IPS-NIHi7 (cell line): ENCODE measurements around the gene ABTB2.
"Not testable (repeated sequence)": the region's sequence is repeated elsewhere in the genome, so short reads cannot be mapped to it uniquely, and the experiment has no call there.

Experiments used
- DNase-seq: peaks from one replicate; pipeline ENCODE4 v3.0.0; 2012; ENCODE audit warnings: mixed read lengths; ENCODE audit errors: extremely low spot score

Gene ABTB2

GRCh38 chr11:34263441-34264091, 94.2 kb downstream of the ABTB2 start:
- DNase-seq: peak; percentile 59

DNA sequence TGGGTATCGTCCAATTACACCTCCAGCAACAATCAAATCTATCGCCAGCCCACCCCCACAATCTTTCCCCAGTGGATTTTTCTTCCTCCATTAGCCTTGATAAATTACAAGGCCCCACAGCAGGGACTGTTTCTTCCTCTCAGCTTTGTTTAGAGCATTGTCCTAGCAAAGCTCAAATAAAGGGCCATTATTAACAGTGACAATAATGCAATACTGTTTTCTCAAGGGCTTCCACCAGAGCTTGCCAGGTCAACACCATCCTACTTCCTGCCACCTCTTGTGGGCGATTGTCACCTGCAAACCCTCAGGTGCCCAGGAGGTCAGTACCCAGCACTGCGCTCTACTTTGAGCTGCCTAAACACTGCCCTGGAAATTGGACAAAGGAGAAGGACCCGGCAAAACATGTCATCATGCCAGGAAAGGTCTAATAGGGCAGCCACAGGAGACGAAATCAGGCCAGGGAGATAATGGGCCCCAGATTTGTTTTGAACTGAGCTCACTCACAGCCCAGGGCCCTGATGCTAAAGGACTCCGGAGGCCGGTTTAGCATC, 95.2 kb downstream of the ABTB2 start:
- DNase-seq: no peak

GRCh38 chr11:34261820-34262219, 96.0 kb downstream of the ABTB2 start:
- DNase-seq: no peak

DNA sequence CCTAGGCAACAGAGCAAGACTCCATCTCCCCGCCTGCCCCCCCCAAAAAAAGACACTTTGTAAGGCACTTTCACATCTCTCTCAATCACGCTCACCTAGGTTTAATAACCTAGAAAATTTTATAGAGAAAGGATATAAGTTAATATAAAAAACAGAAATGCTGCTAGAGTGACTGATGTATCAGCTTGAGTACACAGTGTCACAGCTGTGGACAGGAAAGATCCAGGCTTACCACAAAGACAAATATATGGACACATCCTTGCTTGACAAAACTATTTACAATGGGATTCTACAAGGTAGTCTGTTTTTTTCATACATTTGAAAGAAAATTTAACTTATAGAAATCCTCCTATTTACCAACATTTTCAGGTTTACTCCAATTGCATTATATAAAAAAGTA, 96.7 kb downstream of the ABTB2 start:
- DNase-seq: no peak

DNA sequence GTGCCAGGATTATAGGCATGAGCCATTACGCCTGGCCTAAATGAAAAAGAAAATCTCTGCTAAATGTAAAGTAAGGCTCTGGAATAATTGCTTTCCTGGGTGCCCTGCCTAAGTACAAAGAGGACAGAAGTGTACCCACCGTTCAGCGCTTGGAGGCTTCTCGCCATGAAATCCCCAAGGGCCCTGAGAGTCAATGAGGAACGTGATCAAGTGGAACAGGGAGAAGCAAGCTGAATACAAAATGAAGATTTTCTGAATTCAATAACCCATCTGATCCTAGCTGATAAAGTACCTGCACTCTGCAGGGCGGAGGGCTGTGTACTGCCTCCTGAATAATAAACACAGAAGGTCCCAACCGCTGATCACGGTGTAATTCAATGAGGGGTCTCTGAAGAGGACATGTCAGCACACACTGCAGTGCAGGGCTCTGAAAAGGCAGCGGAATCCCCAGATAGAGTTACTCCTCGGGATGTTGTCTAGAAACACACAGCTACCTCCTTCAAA, 97.7 kb downstream of the ABTB2 start:
- DNase-seq: no peak

GRCh38 chr11:34259087-34259486, 98.7 kb downstream of the ABTB2 start:
- DNase-seq: no peak

DNA sequence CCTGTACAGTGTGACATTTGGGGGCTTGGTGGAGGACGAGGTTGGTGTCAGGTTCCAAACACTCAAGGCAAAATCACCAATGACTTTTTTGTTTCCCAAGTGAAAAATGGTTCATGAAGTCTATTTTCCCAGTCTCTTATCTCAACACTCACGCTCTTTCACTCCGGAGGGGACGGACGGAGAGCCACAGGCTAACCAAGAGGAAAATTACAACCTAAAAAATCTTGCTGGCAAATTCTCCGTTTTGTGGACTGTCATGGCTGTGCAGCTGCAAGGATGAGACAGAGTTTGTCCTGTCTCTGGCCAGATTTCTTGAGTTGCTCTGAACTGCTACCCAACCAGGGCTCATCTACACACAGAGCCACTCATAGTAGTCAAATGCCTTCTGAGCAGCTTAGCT, 101.2 kb downstream of the ABTB2 start:
- DNase-seq: no peak

- DNase-seq: no peak
Observed at GRCh38 chr11:34256150-34256549, 101.7 kb downstream of the ABTB2 start.

GRCh38 chr11:34255101-34255500, 102.7 kb downstream of the ABTB2 start:
- DNase-seq: no peak

DNA sequence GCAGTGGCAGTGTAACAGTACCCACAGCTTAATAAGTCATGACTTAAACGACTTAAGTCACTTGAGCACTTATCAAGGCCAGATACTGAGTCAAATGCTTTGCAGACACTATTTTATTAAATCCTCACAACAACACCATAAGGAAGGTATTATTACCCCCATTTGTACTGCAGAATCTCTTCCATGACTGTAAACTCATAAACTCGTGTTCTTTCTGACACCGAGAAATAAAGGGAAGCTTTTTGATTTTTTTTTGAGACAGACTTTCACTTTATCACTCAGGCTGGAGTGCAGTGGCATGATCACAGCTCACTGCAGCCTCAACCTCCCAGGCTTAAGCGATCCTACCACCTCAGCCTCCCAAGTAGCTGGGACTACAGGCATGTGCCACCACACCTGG, 103.8 kb downstream of the ABTB2 start:
- DNase-seq: no peak

- no peak for DNase-seq
Observed at GRCh38 chr11:34252651-34253050, 105.2 kb downstream of the ABTB2 start.

GRCh38 chr11:34252015-34252414, 105.8 kb downstream of the ABTB2 start:
- DNase-seq: no peak

DNA sequence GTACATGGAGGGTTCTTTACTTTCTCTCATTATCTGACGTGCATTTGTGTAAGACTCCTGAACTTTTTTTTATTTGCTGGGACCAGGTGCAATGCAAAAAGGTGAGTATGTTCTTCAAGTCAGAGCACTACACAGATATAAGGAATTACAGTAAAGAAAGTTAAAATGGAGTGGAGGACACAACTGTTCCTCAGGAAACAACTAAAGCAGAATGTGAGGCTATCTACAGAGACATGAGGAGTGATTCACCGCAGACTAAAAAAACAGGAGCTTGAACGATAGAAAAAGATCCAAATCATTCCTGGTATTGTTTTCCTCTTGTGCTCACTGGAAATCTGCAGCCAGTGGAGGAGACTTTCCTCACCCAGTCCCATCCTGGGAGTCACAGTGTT, 106.2 kb downstream of the ABTB2 start:
- no peak for DNase-seq

DNA sequence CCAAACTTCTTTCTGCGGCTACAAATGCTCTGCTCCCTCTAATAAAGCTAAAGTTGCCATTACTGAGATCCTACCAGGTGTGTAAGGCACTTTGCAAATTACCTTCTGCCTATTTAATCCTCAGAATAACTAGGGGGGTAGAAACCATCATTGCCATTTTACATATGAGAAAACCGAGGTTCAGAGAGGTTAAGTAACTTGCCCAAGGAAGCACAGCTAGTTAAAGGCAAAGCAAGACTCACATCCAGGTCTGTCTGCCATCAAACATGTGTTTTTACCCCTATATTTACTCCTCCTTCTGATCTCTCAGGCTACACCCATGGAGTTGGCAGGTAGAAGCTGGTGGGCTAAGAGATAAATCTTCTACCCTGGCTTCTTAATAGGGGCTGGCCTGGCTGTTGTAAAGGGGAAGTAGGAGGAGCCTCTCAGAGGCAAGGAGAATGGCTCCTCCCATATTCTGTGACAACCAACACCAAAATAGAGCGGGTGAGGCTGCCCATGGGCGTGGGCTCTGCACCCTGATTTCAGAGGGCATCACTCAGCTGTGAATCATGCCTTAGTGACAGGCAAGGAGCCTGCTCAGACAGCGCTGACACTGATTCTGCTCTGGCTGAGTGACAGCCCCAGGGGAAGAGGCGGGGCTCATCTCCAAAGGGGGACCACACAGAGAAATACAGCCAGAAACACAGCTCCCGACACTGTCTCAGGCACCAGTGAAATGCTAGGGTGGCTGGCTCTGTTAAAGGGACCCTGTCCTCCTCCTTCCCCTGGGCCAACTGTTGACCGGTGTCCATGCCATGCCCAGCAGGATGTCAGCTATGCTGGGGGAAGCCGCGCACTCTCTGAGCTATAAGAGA, 106.8 kb downstream of the ABTB2 start:
- DNase-seq: peak; percentile 43

DNA sequence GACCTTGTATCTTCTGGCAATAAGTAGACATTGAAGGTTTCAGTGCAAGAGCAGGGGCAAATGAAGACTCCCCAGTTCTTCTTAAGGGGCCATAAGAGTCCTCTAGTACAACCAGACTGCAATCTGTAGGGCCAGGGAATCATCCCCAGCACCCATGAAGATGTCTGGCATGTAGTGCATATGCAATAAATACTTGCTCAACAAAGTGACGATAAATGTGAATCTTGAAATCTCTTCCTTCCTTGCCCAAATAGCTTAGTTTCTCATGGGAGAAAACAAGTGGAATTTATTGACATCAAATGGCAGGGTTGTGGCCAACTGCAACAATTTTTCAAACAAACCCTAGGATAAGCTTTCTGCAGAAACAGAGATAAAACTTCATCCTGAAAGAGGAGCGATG, 107.6 kb downstream of the ABTB2 start:
- no peak for DNase-seq

GRCh38 chr11:34249439-34249838, 108.4 kb downstream of the ABTB2 start:
- DNase-seq: no peak

GRCh38 chr11:34246511-34246910, 111.3 kb downstream of the ABTB2 start:
- DNase-seq: not testable (repeated sequence)

DNA sequence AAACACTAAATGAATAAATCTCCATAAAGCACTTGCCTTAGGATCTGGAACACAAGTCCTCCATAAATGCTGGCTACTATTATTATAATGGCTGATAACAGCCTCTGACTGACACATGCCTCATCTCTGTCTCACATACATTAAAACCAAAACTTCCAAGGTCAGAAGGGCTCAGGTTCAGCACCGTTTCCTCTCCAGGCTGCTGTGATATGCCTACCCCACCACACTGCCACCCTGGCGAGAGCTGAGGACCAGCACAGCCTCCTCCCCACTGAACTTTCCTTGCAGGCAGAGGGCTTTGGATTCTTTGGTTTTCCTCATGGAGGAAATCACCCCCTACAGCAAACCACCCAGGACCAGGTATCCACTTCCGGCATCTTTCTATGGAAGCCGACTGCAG, 112.8 kb downstream of the ABTB2 start:
- no peak for DNase-seq

GRCh38 chr11:34243600-34244464, 114.0 kb downstream of the ABTB2 start:
- DNase-seq: no peak

GRCh38 chr11:34242037-34242625, 115.7 kb downstream of the ABTB2 start:
- no peak for DNase-seq

DNA sequence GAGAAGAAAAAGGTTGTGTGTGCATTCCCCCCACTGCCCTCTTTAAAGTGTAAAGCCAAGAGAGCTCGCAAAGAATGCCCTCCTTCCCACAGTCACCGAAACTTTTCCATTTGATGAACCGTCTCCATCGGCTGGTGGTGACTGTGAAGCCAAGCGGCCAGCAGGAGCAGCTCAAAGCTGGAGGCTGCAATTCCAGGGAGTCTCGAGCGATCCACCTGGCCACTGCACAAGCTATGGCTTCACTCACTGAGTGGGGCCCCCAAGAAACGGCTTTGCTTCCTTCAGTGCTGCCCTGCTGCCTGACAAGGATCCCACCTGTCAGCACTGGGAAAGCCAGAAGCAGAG, 117.7 kb downstream of the ABTB2 start:
- no peak for DNase-seq
